H1 (cell line): ENCODE data around the gene AASDHPPT. TPM values are rescaled to one million over a fixed set of nuclear protein-coding genes. Genes with fewer than 3 reads are reported as not detected.

Experiments
- CTCF ChIA-PET: fragments of 300-600 bp; sonication (Branson Sonifier 250); formaldehyde crosslinking; loops from one replicate; lab custom pipeline; 2021; ENCODE audit not compliant: partially characterized antibody; lab: Charles Lee
- POLR2A ChIA-PET: fragments of 300-600 bp; sonication (Branson Sonifier 250); formaldehyde crosslinking; loops from one replicate; lab custom pipeline; 2021; ENCODE audit warnings: inconsistent platforms; ENCODE audit not compliant: partially characterized antibody; lab: Charles Lee
- DNase-seq, 2 experiments: peaks; one replicate each; pipeline versions ENCODE4 v3.0.0 to v3.0.0-alpha.2; 2010 to 2022; ENCODE audit warnings: low spot score in 2 of 2, low read depth in 1 of 2, mixed read lengths in 1 of 2
- FAIRE-seq: peaks from 2 replicates; lab custom pipeline; 2011; peaks lifted over from hg19 to GRCh38; lab: Jason Lieb, UNC
- H2AFZ ChIP-seq: 2 replicates; pipeline ENCODE4 v1.8.1; 2012; ENCODE audit warnings: low read length, inconsistent platforms
- H2AK5ac ChIP-seq: 2 replicates; pipeline ENCODE4 v1.6.1; 2013; ENCODE audit warnings: low read depth, low read length
- H2BK120ac ChIP-seq: replicated peaks from 2 replicates; pipeline ENCODE3; 2013; ENCODE audit warnings: low read depth, low read length, inconsistent platforms
- H2BK12ac ChIP-seq: 2 replicates; pipeline ENCODE4 v1.6.1; 2013; ENCODE audit warnings: low read depth, low read length
- H2BK15ac ChIP-seq: 2 replicates; pipeline ENCODE4 v1.6.1; 2013; ENCODE audit warnings: low read length
- H2BK20ac ChIP-seq: 2 replicates; pipeline ENCODE4 v1.6.1; 2013; ENCODE audit warnings: low read length
- H2BK5ac ChIP-seq: 2 replicates; pipeline ENCODE4 v1.6.1; 2013; ENCODE audit warnings: low read depth, low read length
- H3K14ac ChIP-seq: 2 replicates; pipeline ENCODE4 v1.6.1; 2013; ENCODE audit warnings: inconsistent platforms; ENCODE audit not compliant: insufficient read length
- H3K18ac ChIP-seq: 2 replicates; pipeline ENCODE4 v1.6.1; 2013; ENCODE audit warnings: low read length; ENCODE audit errors: extremely low read depth
- H3K23ac ChIP-seq: 2 replicates; pipeline ENCODE4 v1.6.1; 2013; ENCODE audit warnings: inconsistent platforms; ENCODE audit not compliant: insufficient read length
- H3K23me2 ChIP-seq: 2 replicates; pipeline ENCODE4 v1.6.1; 2013; ENCODE audit warnings: low read depth, low read length
- H3K27ac ChIP-seq: 2 replicates; pipeline ENCODE4 v1.6.1; 2011; ENCODE audit warnings: low read depth, low read length, inconsistent platforms
- H3K27me3 ChIP-seq, 4 experiments: replicated peaks in 1 of 4; 1 replicate in 1 of 4; 2 replicates in 3 of 4; pipeline versions ENCODE4 v1.6.1 to v1.8.1; 2011 to 2013; ENCODE audit warnings: low read length in 3 of 4, mild to moderate bottlenecking in 3 of 4, inconsistent platforms in 2 of 4, mixed read lengths in 2 of 4, moderate library complexity in 1 of 4; ENCODE audit not compliant: control insufficient read depth in 3 of 4, insufficient read depth in 3 of 4; ENCODE audit errors: extremely low read depth in 1 of 4
- H3K36me3 ChIP-seq, 4 experiments: 2 replicates each; pipeline versions ENCODE4 v1.6.1 to v1.8.1; 2011 to 2013; ENCODE audit warnings: mild to moderate bottlenecking in 4 of 4, low read length in 3 of 4, moderate library complexity in 2 of 4, control low read depth in 1 of 4, inconsistent platforms in 1 of 4; ENCODE audit not compliant: insufficient read depth in 4 of 4, control insufficient read depth in 2 of 4
- H3K4ac ChIP-seq: replicated peaks from 2 replicates; pipeline ENCODE3; 2013; ENCODE audit warnings: low read length, low read depth, mixed read lengths, inconsistent platforms; ENCODE audit not compliant: insufficient read length
- H3K4me1 ChIP-seq, 4 experiments: replicated peaks in 1 of 4; 1 replicate in 1 of 4; 2 replicates in 3 of 4; pipeline versions ENCODE4 v1.6.1 to v1.8.1; 2011 to 2013; ENCODE audit warnings: low read length in 3 of 4, inconsistent platforms in 2 of 4, mixed read lengths in 1 of 4; ENCODE audit not compliant: insufficient read depth in 4 of 4, control insufficient read depth in 3 of 4
- H3K4me2 ChIP-seq, 2 experiments: 2 replicates each; pipeline versions ENCODE4 v1.6.1 to v1.8.1; 2011 to 2013; ENCODE audit warnings: low read depth in 2 of 2, low read length in 2 of 2, control low read depth in 1 of 2, inconsistent platforms in 1 of 2, mild to moderate bottlenecking in 1 of 2; ENCODE audit not compliant: insufficient read depth in 1 of 2
- H3K4me3 ChIP-seq, 4 experiments: fragments of 200-600, 300-600 bp in 1 of 4; sonication (generic), shearing (Covaris generic), sonication (Bioruptor Twin) in 1 of 4; 2 replicates each; pipeline versions ENCODE4 v1.5.1 to v1.8.1; 2011 to 2016; ENCODE audit warnings: low read length in 4 of 4, low read depth in 3 of 4, control low read depth in 2 of 4, inconsistent platforms in 2 of 4, mild to moderate bottlenecking in 2 of 4, mixed read lengths in 1 of 4, moderate library complexity in 1 of 4; ENCODE audit not compliant: insufficient read depth in 2 of 4; ENCODE audit errors: extremely low read depth in 1 of 4
- H3K56ac ChIP-seq: replicated peaks from 2 replicates; pipeline ENCODE3; 2013; ENCODE audit warnings: low read depth, mild to moderate bottlenecking, mixed read lengths, low read length, inconsistent platforms; ENCODE audit not compliant: insufficient read length
- H3K79me1 ChIP-seq: 2 replicates; pipeline ENCODE4 v1.6.1; 2013; ENCODE audit warnings: low read depth, low read length, control low read depth
- H3K79me2 ChIP-seq, 2 experiments: 2 replicates each; pipeline versions ENCODE4 v1.6.1 to v1.8.1; 2012 to 2013; ENCODE audit warnings: low read length in 2 of 2, mild to moderate bottlenecking in 2 of 2, inconsistent platforms in 1 of 2; ENCODE audit not compliant: insufficient read depth in 2 of 2, control insufficient read depth in 1 of 2
- H3K9ac ChIP-seq, 4 experiments: replicated peaks in 1 of 4; 1 replicate in 1 of 4; 2 replicates in 3 of 4; pipeline versions ENCODE4 v1.6.1 to v1.8.1; 2011 to 2013; ENCODE audit warnings: low read depth in 3 of 4, low read length in 3 of 4, control low read depth in 2 of 4, mild to moderate bottlenecking in 2 of 4, moderate library complexity in 2 of 4, inconsistent platforms in 1 of 4; ENCODE audit errors: extremely low read depth in 1 of 4
- H3K9me3 ChIP-seq, 2 experiments: 2 replicates each; pipeline versions ENCODE4 v1.6.1 to v1.8.1; 2012 to 2013; ENCODE audit warnings: mild to moderate bottlenecking in 2 of 2, moderate library complexity in 2 of 2, control low read depth in 1 of 2, inconsistent platforms in 1 of 2, low read depth in 1 of 2, low read length in 1 of 2, mixed read lengths in 1 of 2; ENCODE audit not compliant: insufficient read depth in 2 of 2
- H4K20me1 ChIP-seq, 2 experiments: replicated peaks in 1 of 2; 2 replicates each; pipeline versions ENCODE3 to v1.8.1; 2011 to 2013; ENCODE audit warnings: inconsistent platforms in 2 of 2, low read length in 2 of 2, mild to moderate bottlenecking in 1 of 2; ENCODE audit not compliant: insufficient read depth in 2 of 2, control insufficient read depth in 1 of 2
- H4K5ac ChIP-seq: 2 replicates; pipeline ENCODE4 v1.6.1; 2013; ENCODE audit warnings: low read length, low read depth, mixed read lengths, inconsistent platforms; ENCODE audit not compliant: insufficient read length
- H4K8ac ChIP-seq: 2 replicates; pipeline ENCODE4 v1.8.0; 2013; ENCODE audit warnings: mild to moderate bottlenecking, moderate library complexity, low read length, inconsistent platforms; ENCODE audit not compliant: insufficient read depth; ENCODE audit errors: extremely low read depth
- H4K91ac ChIP-seq: replicated peaks from 2 replicates; pipeline ENCODE3; 2013; ENCODE audit warnings: low read length, mixed read lengths, inconsistent platforms; ENCODE audit not compliant: insufficient read length
- BRCA1 ChIP-seq: IDR thresholded peaks from 2 replicates; pipeline ENCODE4 v1.6.1; 2012; ENCODE audit warnings: low read depth, low read length, improper control_type of control experiment
- CBX8 ChIP-seq: fragments of 300-800, 300-1000 bp; sonication (generic); IDR thresholded peaks from 2 replicates; pipeline ENCODE4 v1.7.1; 2016; ENCODE audit warnings: low read depth, low read length, borderline replicate concordance
- CHD1 ChIP-seq: IDR thresholded peaks from 2 replicates; pipeline ENCODE4 v1.6.1; 2012; ENCODE audit warnings: low read depth, low read length, improper control_type of control experiment
- CHD2 ChIP-seq: IDR thresholded peaks from 2 replicates; pipeline ENCODE4 v1.6.1; 2012; ENCODE audit warnings: low read length, improper control_type of control experiment
- E2F6 ChIP-seq: IDR thresholded peaks from 2 replicates; pipeline ENCODE4 v1.6.1; 2012; ENCODE audit warnings: inconsistent platforms
- FOSL1 ChIP-seq: IDR thresholded peaks from 2 replicates; pipeline ENCODE4 v1.6.1; 2011; ENCODE audit warnings: mild to moderate bottlenecking, low read depth, low read length, moderate library complexity; ENCODE audit not compliant: insufficient read depth
- GABPA ChIP-seq: IDR thresholded peaks from 2 replicates; pipeline ENCODE4 v1.6.1; 2011; ENCODE audit warnings: mild to moderate bottlenecking, low read length, moderate library complexity, borderline replicate concordance; ENCODE audit not compliant: insufficient read depth
- HDAC2 ChIP-seq, 2 experiments: fragments of 300-600 bp in 1 of 2; sonication (generic) in 1 of 2; IDR thresholded peaks; 2 replicates each; pipeline ENCODE4 v1.6.1; 2011 to 2012; ENCODE audit warnings: low read depth in 2 of 2, low read length in 2 of 2, mild to moderate bottlenecking in 2 of 2, moderate library complexity in 2 of 2, borderline replicate concordance in 1 of 2, inconsistent platforms in 1 of 2
- HDAC6 ChIP-seq: IDR thresholded peaks from one replicate; pipeline ENCODE4 v1.7.1; 2012; ENCODE audit warnings: low read depth, mild to moderate bottlenecking, inconsistent platforms, low read length, moderate library complexity
- POLR2A ChIP-seq, 2 experiments: IDR thresholded peaks; 1 replicate in 1 of 2; 2 replicates in 1 of 2; pipeline ENCODE4 v1.6.1; 2011; ENCODE audit warnings: low read depth in 2 of 2, low read length in 2 of 2, mild to moderate bottlenecking in 2 of 2; ENCODE audit errors: control extremely low read depth in 1 of 2
- SAP30 ChIP-seq: fragments of 300-600 bp; sonication (generic); IDR thresholded peaks from 2 replicates; pipeline ENCODE4 v1.7.1; 2012; ENCODE audit warnings: low read length, moderate library complexity, mild to moderate bottlenecking, inconsistent platforms; ENCODE audit not compliant: insufficient read depth, insufficient replicate concordance
- SIN3A ChIP-seq, 2 experiments: IDR thresholded peaks in 1 of 2; conservative IDR thresholded peaks in 1 of 2; 2 replicates each; pipeline ENCODE4 v1.6.1; 2011 to 2012; ENCODE audit warnings: low read length in 2 of 2, improper control_type of control experiment in 1 of 2, low read depth in 1 of 2, mild to moderate bottlenecking in 1 of 2
- SRF ChIP-seq: IDR thresholded peaks from 2 replicates; pipeline ENCODE4 v1.6.1; 2011; ENCODE audit warnings: mild to moderate bottlenecking, low read depth, low read length, moderate library complexity
- TCF12 ChIP-seq: IDR thresholded peaks from 2 replicates; pipeline ENCODE4 v1.6.1; 2011; ENCODE audit warnings: low read depth, mild to moderate bottlenecking, low read length
- polyA plus RNA-seq, 7 experiments: library from polyadenylated mRNA; depleted of rRNA in 3 of 7; stranded (reverse) in 5 of 7; unstranded in 2 of 7; fragments of >200 nt in 5 of 7; fragments of 200-250 nt in 2 of 7; gene quantifications; 1 replicate in 5 of 7; 2 replicates in 1 of 7; 4 replicates in 1 of 7; pipeline versions ENCODE4 v1.2.1 to v1.2.3, GENCODE V29; 2011 to 2013; ENCODE audit warnings: missing spikeins in 2 of 7, mixed read lengths in 2 of 7
- total RNA-seq: library from RNA; stranded (reverse); fragmentation: NEBNext Ultra II Directional; extraction: Animal tissue kit (Norgen Biotek cat#: 25700); gene quantifications from 2 replicates; pipeline ENCODE4 v1.2.1, GENCODE V29; 2021

AASDHPPT gene
- total and polyA plus RNA-seq, 2 of the 8 experiments (the other 6 are each of a cell fraction or from before 2014, with no cell fraction given): 15.7 to 42.2 TPM

- Histone ChIP-seq H3K23ac (no peak overlapping the region), H3K4me1 (peaks cover 0 to 3% (median 1%) of the 10 kb centered on the region in 4 experiments; a peak in 1 of 7 replicates), H3K4ac (no peak overlapping the region), H2BK12ac (no peak overlapping the region), H4K8ac (no peak overlapping the region), H3K27ac (no peak overlapping the region), H2BK15ac (no peak overlapping the region), H2AK5ac (no peak overlapping the region), H2BK120ac (no peak overlapping the region), H3K4me3 (no peak overlapping the region), H2AFZ (no peak overlapping the region), H4K20me1 (peaks cover 0 to 4% of the 10 kb centered on the region in 2 experiments), H4K5ac (no peak overlapping the region), H3K9ac (no peak overlapping the region; a peak in 1 of 7 replicates), H3K79me2 (peaks cover 10 to 91% of the 10 kb centered on the region in 2 experiments), H3K56ac (no peak overlapping the region), H3K18ac (no peak overlapping the region), H3K36me3 (peaks cover 0 to 63% (median 27%) of the 10 kb centered on the region in 4 experiments; a peak in 6 of 8 replicates), H3K9me3 (no peaks in the 10 kb centered on the region), H4K91ac (no peak overlapping the region), H3K23me2 (no peaks in the 10 kb centered on the region), H2BK20ac (no peak overlapping the region), H3K79me1 (peaks cover 2% of the 10 kb centered on the region; the same call in 1 of the 2 replicates), H2BK5ac (no peak overlapping the region), H3K27me3 (no peaks in the 10 kb centered on the region), H3K14ac (no peak overlapping the region), H3K4me2 (no peak overlapping the region)
- CTCF ChIA-PET: no interaction called here
- TF ChIP-seq TCF12 (no peak), CHD2 (no peak), POLR2A (IDR thresholded peaks at IDR 0.05; ENCODE audit: control extremely low read depth in 1 of 2, low read depth in 2 of 2, low read length in 2 of 2) (no peak), BRCA1 (no peak), HDAC2 (IDR thresholded peaks at IDR 0.05; ENCODE audit: borderline replicate concordance in 1 of 2, low read depth in 2 of 2, low read length in 2 of 2) (no peak), FOSL1 (no peak), SIN3A (conservative IDR thresholded peaks at IDR 0.05 in 1 of 2, IDR thresholded peaks at IDR 0.05 in 1 of 2; ENCODE audit: low read depth in 1 of 2, low read length in 2 of 2) (no peak), HDAC6 (no peak), SAP30 (no peak), E2F6 (no peak), SRF (no peak), CBX8 (no peak), CHD1 (no peak), GABPA (no peak)
- FAIRE-seq (no peak), DNase-seq (no peak)
- POLR2A ChIA-PET: no interaction called here
Measured at GRCh38 chr11:106082096-106082495, 4.6 kb downstream of the AASDHPPT start.
